Liver (tissue), 3 donors: ENCODE measurements around the gene SLC9A6.

Source experiments
- RXRA ChIP-seq, 2 donors: IDR thresholded peaks; 2 replicates each; pipeline ENCODE4 v1.6.1; 2017 to 2018; ENCODE audit warnings: antibody characterized with exemption in 2 of 2, mild to moderate bottlenecking in 1 of 2
- SP1 ChIP-seq: IDR thresholded peaks from 2 replicates; pipeline ENCODE4 v1.6.1; 2018; ENCODE audit warnings: antibody characterized with exemption, mild to moderate bottlenecking
- TF ChIP-seq, protein P1 (sequence below): IDR thresholded peaks from 2 replicates; pipeline ENCODE4 v1.6.1; 2016; ENCODE audit warnings: antibody characterized with exemption, mild to moderate bottlenecking
- TF ChIP-seq, protein P2 (sequence below): fragments of 150-350 bp; IDR thresholded peaks from 2 replicates; pipeline ENCODE4 v1.5.1; 2017; ENCODE audit warnings: improper control_type of control experiment, low read depth, low read length; ENCODE audit not compliant: missing input control
- donor health status: healthy.
- donor health status: healthy.

DNA sequence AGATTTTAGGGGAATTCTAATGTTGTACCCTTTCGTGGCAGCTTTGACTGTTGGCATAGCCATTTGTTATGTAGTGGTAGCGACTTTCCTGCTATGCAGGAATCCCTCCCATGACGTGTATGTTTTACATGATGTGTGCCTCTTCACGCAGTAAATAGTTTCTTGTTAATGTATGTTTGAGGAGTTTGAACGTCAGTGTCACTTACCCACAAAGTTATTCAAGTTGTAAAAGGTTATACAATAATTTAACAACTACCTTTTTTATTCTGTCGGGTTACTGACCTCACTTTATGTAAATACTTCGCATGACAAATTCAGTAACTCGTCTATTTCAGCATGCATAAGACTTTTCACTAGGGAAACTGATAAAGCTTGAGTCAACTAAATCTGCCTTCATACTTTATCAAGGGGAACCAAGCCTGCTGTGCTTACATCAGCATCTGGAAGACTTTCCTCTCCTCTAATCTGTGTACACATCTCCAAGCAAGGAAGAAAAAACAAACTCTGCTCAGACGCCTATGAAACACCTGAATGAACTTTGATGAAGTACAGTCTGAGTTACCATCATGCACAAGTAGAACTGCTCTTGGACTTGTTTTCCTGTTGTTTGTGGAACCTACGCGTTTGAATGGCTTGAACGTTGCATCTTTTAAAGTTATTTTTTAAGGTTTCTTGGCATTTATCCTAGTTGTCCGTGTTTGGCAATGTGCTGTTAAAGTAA, 61.2 kb downstream of the SLC9A6 start:
- TF ChIP-seq, protein P1, sequence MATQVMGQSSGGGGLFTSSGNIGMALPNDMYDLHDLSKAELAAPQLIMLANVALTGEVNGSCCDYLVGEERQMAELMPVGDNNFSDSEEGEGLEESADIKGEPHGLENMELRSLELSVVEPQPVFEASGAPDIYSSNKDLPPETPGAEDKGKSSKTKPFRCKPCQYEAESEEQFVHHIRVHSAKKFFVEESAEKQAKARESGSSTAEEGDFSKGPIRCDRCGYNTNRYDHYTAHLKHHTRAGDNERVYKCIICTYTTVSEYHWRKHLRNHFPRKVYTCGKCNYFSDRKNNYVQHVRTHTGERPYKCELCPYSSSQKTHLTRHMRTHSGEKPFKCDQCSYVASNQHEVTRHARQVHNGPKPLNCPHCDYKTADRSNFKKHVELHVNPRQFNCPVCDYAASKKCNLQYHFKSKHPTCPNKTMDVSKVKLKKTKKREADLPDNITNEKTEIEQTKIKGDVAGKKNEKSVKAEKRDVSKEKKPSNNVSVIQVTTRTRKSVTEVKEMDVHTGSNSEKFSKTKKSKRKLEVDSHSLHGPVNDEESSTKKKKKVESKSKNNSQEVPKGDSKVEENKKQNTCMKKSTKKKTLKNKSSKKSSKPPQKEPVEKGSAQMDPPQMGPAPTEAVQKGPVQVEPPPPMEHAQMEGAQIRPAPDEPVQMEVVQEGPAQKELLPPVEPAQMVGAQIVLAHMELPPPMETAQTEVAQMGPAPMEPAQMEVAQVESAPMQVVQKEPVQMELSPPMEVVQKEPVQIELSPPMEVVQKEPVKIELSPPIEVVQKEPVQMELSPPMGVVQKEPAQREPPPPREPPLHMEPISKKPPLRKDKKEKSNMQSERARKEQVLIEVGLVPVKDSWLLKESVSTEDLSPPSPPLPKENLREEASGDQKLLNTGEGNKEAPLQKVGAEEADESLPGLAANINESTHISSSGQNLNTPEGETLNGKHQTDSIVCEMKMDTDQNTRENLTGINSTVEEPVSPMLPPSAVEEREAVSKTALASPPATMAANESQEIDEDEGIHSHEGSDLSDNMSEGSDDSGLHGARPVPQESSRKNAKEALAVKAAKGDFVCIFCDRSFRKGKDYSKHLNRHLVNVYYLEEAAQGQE, result no peak
- TF ChIP-seq, protein P2, sequence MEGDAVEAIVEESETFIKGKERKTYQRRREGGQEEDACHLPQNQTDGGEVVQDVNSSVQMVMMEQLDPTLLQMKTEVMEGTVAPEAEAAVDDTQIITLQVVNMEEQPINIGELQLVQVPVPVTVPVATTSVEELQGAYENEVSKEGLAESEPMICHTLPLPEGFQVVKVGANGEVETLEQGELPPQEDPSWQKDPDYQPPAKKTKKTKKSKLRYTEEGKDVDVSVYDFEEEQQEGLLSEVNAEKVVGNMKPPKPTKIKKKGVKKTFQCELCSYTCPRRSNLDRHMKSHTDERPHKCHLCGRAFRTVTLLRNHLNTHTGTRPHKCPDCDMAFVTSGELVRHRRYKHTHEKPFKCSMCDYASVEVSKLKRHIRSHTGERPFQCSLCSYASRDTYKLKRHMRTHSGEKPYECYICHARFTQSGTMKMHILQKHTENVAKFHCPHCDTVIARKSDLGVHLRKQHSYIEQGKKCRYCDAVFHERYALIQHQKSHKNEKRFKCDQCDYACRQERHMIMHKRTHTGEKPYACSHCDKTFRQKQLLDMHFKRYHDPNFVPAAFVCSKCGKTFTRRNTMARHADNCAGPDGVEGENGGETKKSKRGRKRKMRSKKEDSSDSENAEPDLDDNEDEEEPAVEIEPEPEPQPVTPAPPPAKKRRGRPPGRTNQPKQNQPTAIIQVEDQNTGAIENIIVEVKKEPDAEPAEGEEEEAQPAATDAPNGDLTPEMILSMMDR, result no peak
- TF ChIP-seq RXRA (IDR thresholded peaks at IDR 0.05) (no peak), SP1 (no peak)
